GM12864 (cell line): ENCODE results near the gene DUSP7.

ENCODE experiments used
- DNase-seq: peaks from one replicate; pipeline ENCODE4 v3.0.0-alpha.2; 2011; ENCODE audit warnings: low read depth
- H3K4me3 ChIP-seq: 2 replicates; pipeline ENCODE4 v1.5.1; 2011; ENCODE audit warnings: mild to moderate bottlenecking, low read depth, low read length, control low read depth
- CTCF ChIP-seq: IDR thresholded peaks from 2 replicates; pipeline ENCODE4 v1.5.1; 2011; ENCODE audit warnings: low read depth, mild to moderate bottlenecking, moderate library complexity, low read length, control low read depth, inconsistent platforms; ENCODE audit errors: missing control alignments

Gene DUSP7

DNA sequence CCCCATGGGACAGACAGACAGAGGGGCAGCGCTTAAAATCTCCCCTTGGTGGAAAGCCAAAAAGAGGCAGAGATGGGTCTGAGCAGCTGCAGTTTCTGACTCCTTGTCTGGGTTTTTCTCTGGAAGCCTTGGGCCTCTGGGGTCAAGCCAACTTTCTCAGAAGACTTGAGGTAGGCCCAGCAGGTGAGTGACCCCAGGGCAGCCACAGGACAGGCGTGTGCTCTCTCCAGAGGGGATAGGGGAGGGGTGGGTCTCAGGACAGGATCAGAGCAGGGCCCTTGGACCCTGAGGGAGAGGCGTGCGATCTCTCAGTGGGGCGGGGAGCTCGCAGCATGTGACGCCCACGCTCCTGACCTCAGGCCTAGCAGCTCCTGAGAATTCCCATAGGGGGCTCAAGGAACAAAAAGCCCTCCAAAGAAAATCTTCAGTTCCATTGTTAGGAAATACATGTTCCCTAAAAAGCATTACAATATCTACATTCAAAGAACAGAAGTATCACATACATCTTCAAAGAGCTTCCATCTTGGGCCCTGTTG, 34.6 kb upstream of the DUSP7 start:
- DNase-seq: no peak
- no peak for TF ChIP-seq CTCF
- no peak overlapping the region for H3K4me3 ChIP-seq

GRCh38 chr3:52090131-52090932, 34.0 kb upstream of the DUSP7 start:
- no peak for DNase-seq
- H3K4me3 ChIP-seq: no peak overlapping the region
- TF ChIP-seq CTCF: no peak

GRCh38 chr3:52089691-52090090, 33.3 kb upstream of the DUSP7 start:
- H3K4me3 ChIP-seq: no peak overlapping the region
- TF ChIP-seq CTCF: no peak
- DNase-seq: no peak

- no peak for TF ChIP-seq CTCF
- no peak for DNase-seq
- no peak overlapping the region for H3K4me3 ChIP-seq
Observed at GRCh38 chr3:52088445-52089367, 32.3 kb upstream of the DUSP7 start.

DNA sequence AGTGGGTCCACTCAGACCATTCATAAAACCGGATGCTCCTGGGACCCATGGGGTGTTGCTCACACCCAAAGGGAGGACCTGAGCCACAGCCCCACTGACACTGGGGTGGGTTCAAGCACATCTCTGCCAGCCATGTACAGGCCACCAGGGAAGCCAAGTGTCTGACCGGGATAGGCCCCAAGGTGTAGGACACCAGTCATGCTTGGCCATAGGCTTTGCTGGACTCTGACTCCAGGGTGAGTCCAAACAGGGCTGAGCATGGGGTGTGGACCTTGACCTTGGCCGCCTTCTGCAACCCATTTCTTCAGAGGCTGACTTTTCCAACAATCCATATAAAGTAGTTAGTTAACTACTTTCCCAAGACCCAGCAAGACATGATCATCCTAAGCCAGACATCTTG, 31.4 kb upstream of the DUSP7 start:
- no peak for TF ChIP-seq CTCF
- H3K4me3 ChIP-seq: no peak overlapping the region
- DNase-seq: no peak

- H3K4me3 ChIP-seq: no peak overlapping the region
- DNase-seq: no peak
- TF ChIP-seq CTCF: no peak
Observed at GRCh38 chr3:52086976-52087663, 30.7 kb upstream of the DUSP7 start.
